SK-N-SH (cell line): ENCODE results near the gene POLR3E. TPM values are rescaled to one million over a fixed set of nuclear protein-coding genes. Genes with fewer than 3 reads are reported as not detected.

Experiments used
- CTCF ChIA-PET: fragments of 300-600, 350-600 bp; formaldehyde crosslinking; extraction: SDS; loops from one replicate; lab custom pipeline; 2021; lab: Yijun Ruan, JAX
- POLR2A ChIA-PET: fragments of 350-600 bp; sonication (Branson Sonifier 250); formaldehyde crosslinking; extraction: SDS; loops from one replicate; lab custom pipeline; 2020; ENCODE audit warnings: antibody characterized with exemption, inconsistent platforms; lab: Yijun Ruan, JAX
- DNase-seq: peaks from one replicate; pipeline ENCODE4 v3.0.0; 2012
- H2AFZ ChIP-seq: fragments of 200-600 bp; sonication (generic); 2 replicates; pipeline ENCODE4 v1.8.1; 2016; ENCODE audit warnings: antibody characterized with exemption, mild to moderate bottlenecking, low read depth
- H3F3A ChIP-seq: fragments of 200-600 bp; sonication (generic); replicated peaks from 2 replicates; pipeline ENCODE3; 2016; ENCODE audit warnings: antibody characterized with exemption, mild to moderate bottlenecking; ENCODE audit not compliant: insufficient read depth
- H3K27ac ChIP-seq, 2 experiments: fragments of 200-500 bp in 1 of 2; fragments of 200-600 bp in 1 of 2; sonication (Bioruptor generic) in 1 of 2; sonication (generic), shearing (Covaris generic) in 1 of 2; 2 replicates each; pipeline versions ENCODE4 v1.5.1 to v1.6.1; 2014 to 2016; ENCODE audit warnings: low read depth in 2 of 2, inconsistent platforms in 1 of 2, low read length in 1 of 2, mild to moderate bottlenecking in 1 of 2, mixed read lengths in 1 of 2
- H3K27me3 ChIP-seq: fragments of 200-600 bp; sonication (generic), shearing (Covaris generic); 2 replicates; pipeline ENCODE4 v1.6.1; 2016; ENCODE audit warnings: mixed run types; ENCODE audit not compliant: insufficient read depth
- H3K36me3 ChIP-seq, 2 experiments: fragments of 200-500 bp in 1 of 2; fragments of 200-600 bp in 1 of 2; sonication (Bioruptor generic) in 1 of 2; sonication (generic) in 1 of 2; replicated peaks in 1 of 2; 2 replicates each; pipeline versions ENCODE3 to v1.5.1; 2014 to 2016; ENCODE audit warnings: low read length in 1 of 2, mild to moderate bottlenecking in 1 of 2; ENCODE audit not compliant: insufficient read depth in 2 of 2, control insufficient read depth in 1 of 2
- H3K4me1 ChIP-seq, 2 experiments: fragments of 200-500 bp in 1 of 2; fragments of 200-600 bp in 1 of 2; sonication (Bioruptor generic) in 1 of 2; sonication (generic), shearing (Covaris generic) in 1 of 2; 2 replicates each; pipeline versions ENCODE4 v1.5.1 to v1.6.1; 2014 to 2016; ENCODE audit warnings: low read depth in 1 of 2, low read length in 1 of 2, mixed run types in 1 of 2; ENCODE audit not compliant: insufficient read depth in 2 of 2, control insufficient read depth in 1 of 2
- H3K4me2 ChIP-seq: fragments of 200-600 bp; sonication (generic), shearing (Covaris generic); 2 replicates; pipeline ENCODE4 v1.6.1; 2017; ENCODE audit warnings: mixed run types
- H3K4me3 ChIP-seq, 2 experiments: fragments of 200-500 bp in 1 of 2; fragments of 200-600 bp in 1 of 2; sonication (Bioruptor generic) in 1 of 2; sonication (generic), shearing (Covaris generic) in 1 of 2; 2 replicates each; pipeline versions ENCODE4 v1.5.1 to v1.8.1; 2014 to 2016; ENCODE audit warnings: low read depth in 2 of 2, inconsistent platforms in 1 of 2, low read length in 1 of 2, mild to moderate bottlenecking in 1 of 2, mixed read lengths in 1 of 2, moderate library complexity in 1 of 2
- H3K79me2 ChIP-seq: fragments of 200-600 bp; sonication (generic); 2 replicates; pipeline ENCODE4 v1.8.1; 2017; ENCODE audit warnings: mild to moderate bottlenecking; ENCODE audit not compliant: insufficient read depth
- H3K9ac ChIP-seq: fragments of 200-600 bp; sonication (generic); 2 replicates; pipeline ENCODE4 v1.6.1; 2017; ENCODE audit warnings: mixed run types
- H3K9me2 ChIP-seq: fragments of 200-600 bp; sonication (generic); 2 replicates; pipeline ENCODE4 v1.6.1; 2017; ENCODE audit warnings: mixed run types
- H3K9me3 ChIP-seq: fragments of 200-600 bp; sonication (generic); 2 replicates; pipeline ENCODE4 v1.6.1; 2017; ENCODE audit warnings: mixed run types, mild to moderate bottlenecking, moderate library complexity
- H4K20me1 ChIP-seq: fragments of 200-600 bp; sonication (generic); 2 replicates; pipeline ENCODE4 v1.6.1; 2017; ENCODE audit warnings: mild to moderate bottlenecking, mixed run types; ENCODE audit not compliant: insufficient read depth
- CHD2 ChIP-seq: fragments of 150-350 bp; IDR thresholded peaks from 2 replicates; pipeline ENCODE4 v1.6.1; 2018; ENCODE audit warnings: low read length; ENCODE audit not compliant: partially characterized antibody
- CTCF ChIP-seq: fragments of 200-600 bp; sonication (generic); IDR thresholded peaks from 2 replicates; pipeline ENCODE4 v1.6.1; 2017; ENCODE audit warnings: antibody characterized with exemption, mild to moderate bottlenecking, moderate library complexity
- EP300 ChIP-seq, 2 experiments: IDR thresholded peaks; 2 replicates each; pipeline versions ENCODE4 v1.4.0 to v1.6.1; 2012; ENCODE audit warnings: borderline replicate concordance in 1 of 2, low read depth in 1 of 2, low read length in 1 of 2
- FOXJ3 ChIP-seq: sonication (generic); formaldehyde crosslinking; IDR thresholded peaks from 2 replicates; pipeline ENCODE4 v1.5.1; 2020; ENCODE audit warnings: mild to moderate bottlenecking, missing genetic modification reagents
- GABPA ChIP-seq: IDR thresholded peaks from 2 replicates; pipeline ENCODE4 v1.4.0; 2012; ENCODE audit warnings: low read depth, mild to moderate bottlenecking
- GATA2 ChIP-seq: sonication (generic); formaldehyde crosslinking; IDR thresholded peaks from 2 replicates; pipeline ENCODE4 v1.5.0; 2020; ENCODE audit warnings: mild to moderate bottlenecking, missing genetic modification reagents
- MXI1 ChIP-seq: IDR thresholded peaks from 2 replicates; pipeline ENCODE4 v1.6.1; 2012; ENCODE audit warnings: mild to moderate bottlenecking, low read depth, low read length, improper control_type of control experiment
- NRF1 ChIP-seq: IDR thresholded peaks from 2 replicates; pipeline ENCODE4 v1.6.1; 2012; ENCODE audit warnings: low read depth, mild to moderate bottlenecking, low read length
- PBX3 ChIP-seq: IDR thresholded peaks from 2 replicates; pipeline ENCODE4; 2012
- POLR2AphosphoS5 ChIP-seq: IDR thresholded peaks from 2 replicates; pipeline ENCODE4 v1.6.1; 2012; ENCODE audit warnings: low read depth, low read length
- RCOR1 ChIP-seq: fragments of 150-350 bp; IDR thresholded peaks from 2 replicates; pipeline ENCODE4 v1.6.1; 2017; ENCODE audit warnings: antibody characterized with exemption, low read length
- RFX5 ChIP-seq: IDR thresholded peaks from 2 replicates; pipeline ENCODE4 v1.6.1; 2012; ENCODE audit warnings: mild to moderate bottlenecking, improper control_type of control experiment, low read length
- SMC3 ChIP-seq: IDR thresholded peaks from 2 replicates; pipeline ENCODE4 v1.6.1; 2012; ENCODE audit warnings: low read depth, low read length, improper control_type of control experiment
- TAF1 ChIP-seq: IDR thresholded peaks from 2 replicates; pipeline ENCODE4 v1.6.1; 2012; ENCODE audit warnings: low read depth, mild to moderate bottlenecking, low read length, moderate library complexity, borderline replicate concordance
- USF2 ChIP-seq: fragments of 150-350 bp; IDR thresholded peaks from 2 replicates; pipeline ENCODE4 v1.6.1; 2017; ENCODE audit warnings: antibody characterized with exemption, low read length, low read depth, borderline replicate concordance
- ZBTB33 ChIP-seq: IDR thresholded peaks from 2 replicates; pipeline ENCODE4 v1.4.0; 2012; ENCODE audit warnings: low read depth, borderline replicate concordance
- WGBS: methylation state at CpG from one replicate; pipeline ENCODE4 v1.1.6; 2017; ENCODE audit warnings: low lambda C conversion rate; 5-methylcytosine and 5-hydroxymethylcytosine counted together
- polyA plus RNA-seq, 3 experiments: library from polyadenylated mRNA; depleted of rRNA; stranded (reverse); fragments of >200 nt; gene quantifications; 2 replicates each; pipeline ENCODE4 v1.2.3, GENCODE V29; 2012
- TF ChIP-seq, protein P1 (sequence below): IDR thresholded peaks from 2 replicates; pipeline ENCODE4 v1.4.0; 2012; ENCODE audit warnings: low read depth

POLR3E gene
- polyA plus RNA-seq, 1 of the 3 experiments (the other 2 are of a cell fraction), result 59.6 TPM

DNA sequence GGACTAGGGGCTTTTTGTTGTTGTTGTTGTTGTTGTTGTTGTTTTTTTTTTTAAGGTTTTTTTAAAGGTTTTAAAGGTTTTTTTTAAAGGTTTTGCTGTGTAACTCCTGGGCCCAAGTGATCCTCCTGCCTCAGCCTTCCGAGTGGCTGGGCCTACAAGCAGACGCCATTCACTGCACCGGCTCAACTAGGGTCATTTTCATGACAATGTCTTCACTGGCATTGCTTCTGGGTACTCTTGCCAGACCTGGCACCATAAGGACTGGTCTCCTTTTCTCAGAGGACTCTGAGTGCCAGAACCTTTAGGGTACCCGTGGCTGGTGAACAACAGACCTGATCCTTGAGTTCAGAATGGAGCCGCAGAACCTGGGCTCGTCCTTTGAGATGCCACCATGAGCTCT, 20.4 kb downstream of the POLR3E start:
- Histone ChIP-seq H3K9me2 (no peaks in the 10 kb centered on the region), H3K27ac (no peak overlapping the region), H3K9me3 (no peaks in the 10 kb centered on the region), H3F3A (no peaks in the 10 kb centered on the region), H3K4me2 (no peak overlapping the region), H4K20me1 (0 out of 2 replicates have a peak, but pooled peaks cover 5% of the 10 kb centered on the region), H3K79me2 (no peaks in the 10 kb centered on the region; the same call in 1 of the 2 replicates), H3K36me3 (peaks cover 9 to 49% of the 10 kb centered on the region in 2 experiments), H3K4me3 (no peak overlapping the region), H3K9ac (no peak overlapping the region), H3K27me3 (no peaks in the 10 kb centered on the region), H2AFZ (no peak overlapping the region), H3K4me1 (peaks cover 0 to 3% of the 10 kb centered on the region in 2 experiments; a peak in 1 of 4 replicates)
- CTCF ChIA-PET, result interaction anchor here (4.3 kb wide), 1 partner anchor 1160 kb away, joined by 24 read pairs; the partner anchor contains the start of gene LDAF1
- TF ChIP-seq MXI1 (no peak), GABPA (no peak), GATA2 (no peak), RFX5 (no peak), TAF1 (no peak), NRF1 (no peak), EP300 (IDR thresholded peaks at IDR 0.05; ENCODE audit: borderline replicate concordance in 1 of 2, low read depth in 1 of 2, low read length in 1 of 2) (no peak), USF2 (no peak), CHD2 (no peak), PBX3 (no peak), RCOR1 (no peak), POLR2AphosphoS5 (no peak), CTCF (no peak), FOXJ3 (CRISPR knock-in tag) (no peak), ZBTB33 (no peak), SMC3 (no peak)
- TF ChIP-seq, protein P1, sequence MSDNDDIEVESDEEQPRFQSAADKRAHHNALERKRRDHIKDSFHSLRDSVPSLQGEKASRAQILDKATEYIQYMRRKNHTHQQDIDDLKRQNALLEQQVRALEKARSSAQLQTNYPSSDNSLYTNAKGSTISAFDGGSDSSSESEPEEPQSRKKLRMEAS, result no peak
- WGBS, result 95% methylated on average over 6 of the region's 6 CpGs
- no peak for DNase-seq
- POLR2A ChIA-PET, result no interaction called here
